K562 (cell line): ENCODE measurements around the gene TCEA3. TPM values are rescaled to one million over a fixed set of nuclear protein-coding genes. Genes with fewer than 3 reads are reported as not detected.

Experiments
- BRD9 ChIP-seq: fragments of 450-650 bp; IDR thresholded peaks from 2 replicates; pipeline ENCODE4 v1.6.1; 2018; ENCODE audit warnings: low read depth; ENCODE audit not compliant: partially characterized antibody
- DACH1 ChIP-seq: fragments of 450-650 bp; IDR thresholded peaks from 2 replicates; pipeline ENCODE4 v1.6.1; 2018; ENCODE audit not compliant: partially characterized antibody
- EHMT2 ChIP-seq: fragments of 450-650 bp; IDR thresholded peaks from 2 replicates; pipeline ENCODE4 v1.6.1; 2018; ENCODE audit warnings: antibody characterized with exemption
- PCBP1 ChIP-seq: fragments of 200-400 bp; formaldehyde crosslinking; IDR thresholded peaks from 2 replicates; pipeline ENCODE4 v1.6.1; 2018; ENCODE audit warnings: mild to moderate bottlenecking, low read depth, low read length; ENCODE audit not compliant: poor library complexity, severe bottlenecking
- TRIM24 ChIP-seq, 2 experiments: fragments of 450-650 bp; IDR thresholded peaks; 2 replicates each; pipeline ENCODE4 v1.6.1; 2016
- ZNF347 ChIP-seq: fragments of 450-650 bp; formaldehyde crosslinking; IDR thresholded peaks from 2 replicates; pipeline ENCODE4 v1.4.0; 2020; ENCODE audit warnings: low read depth, mild to moderate bottlenecking, moderate library complexity
- polyA plus RNA-seq, 8 experiments: library from polyadenylated mRNA; depleted of rRNA in 4 of 8; stranded (reverse) in 5 of 8; unstranded in 3 of 8; fragments of >200 nt; fragmentation: Nextera tagmentation in 2 of 8; fragmentation: Illumina TruSeq in 1 of 8; extraction: Ambion mirVana in 2 of 8; extraction: Trizol in 1 of 8; gene quantifications; 2 replicates each; pipeline versions ENCODE4 v1.2.1 to v1.2.3, GENCODE V29; 2011 to 2014; ENCODE audit warnings: inconsistent platforms in 1 of 8, missing spikeins in 1 of 8
- total RNA-seq, 7 experiments: library from RNA; depleted of rRNA in 6 of 7; stranded (reverse); fragments of >200 nt in 6 of 7; fragmentation: Illumina TruSeq in 2 of 7; extraction: Trizol in 2 of 7; gene quantifications; 2 replicates each; pipeline versions ENCODE4 v1.2.1 to v1.2.3, GENCODE V29; 2011 to 2021; ENCODE audit warnings: low replicate concordance in 1 of 7
- TF ChIP-seq, protein P1 (sequence below): fragments of 200-600 bp; sonication (generic); IDR thresholded peaks from one replicate; pipeline ENCODE4 v1.6.1; 2012; ENCODE audit warnings: mild to moderate bottlenecking, low read depth, low read length, inconsistent platforms
- TF ChIP-seq, protein P2 (sequence below): sonication (generic); formaldehyde crosslinking; IDR thresholded peaks from 2 replicates; pipeline ENCODE4 v1.8.0; 2022; ENCODE audit warnings: mild to moderate bottlenecking, low read depth, missing genetic modification reagents

The TCEA3 gene
- total and polyA plus RNA-seq, 9 of the 15 experiments (the other 6 are each of a cell fraction or from before 2014, with no cell fraction given) = 0.03 to 0.55 (median 0.36) TPM

GRCh38 chr1:23344111-23344986 is 80.2 kb downstream of the TCEA3 start, which contains the start of gene HNRNPR (continued):
- TF ChIP-seq PCBP1 = peak; percentile 77
- peak in 1 of 2 experiments; percentile 18; a peak in 1 of 4 replicates for TF ChIP-seq TRIM24 (IDR thresholded peaks at IDR 0.05)
- TF ChIP-seq ZNF347 = no peak
- TF ChIP-seq, protein P1, sequence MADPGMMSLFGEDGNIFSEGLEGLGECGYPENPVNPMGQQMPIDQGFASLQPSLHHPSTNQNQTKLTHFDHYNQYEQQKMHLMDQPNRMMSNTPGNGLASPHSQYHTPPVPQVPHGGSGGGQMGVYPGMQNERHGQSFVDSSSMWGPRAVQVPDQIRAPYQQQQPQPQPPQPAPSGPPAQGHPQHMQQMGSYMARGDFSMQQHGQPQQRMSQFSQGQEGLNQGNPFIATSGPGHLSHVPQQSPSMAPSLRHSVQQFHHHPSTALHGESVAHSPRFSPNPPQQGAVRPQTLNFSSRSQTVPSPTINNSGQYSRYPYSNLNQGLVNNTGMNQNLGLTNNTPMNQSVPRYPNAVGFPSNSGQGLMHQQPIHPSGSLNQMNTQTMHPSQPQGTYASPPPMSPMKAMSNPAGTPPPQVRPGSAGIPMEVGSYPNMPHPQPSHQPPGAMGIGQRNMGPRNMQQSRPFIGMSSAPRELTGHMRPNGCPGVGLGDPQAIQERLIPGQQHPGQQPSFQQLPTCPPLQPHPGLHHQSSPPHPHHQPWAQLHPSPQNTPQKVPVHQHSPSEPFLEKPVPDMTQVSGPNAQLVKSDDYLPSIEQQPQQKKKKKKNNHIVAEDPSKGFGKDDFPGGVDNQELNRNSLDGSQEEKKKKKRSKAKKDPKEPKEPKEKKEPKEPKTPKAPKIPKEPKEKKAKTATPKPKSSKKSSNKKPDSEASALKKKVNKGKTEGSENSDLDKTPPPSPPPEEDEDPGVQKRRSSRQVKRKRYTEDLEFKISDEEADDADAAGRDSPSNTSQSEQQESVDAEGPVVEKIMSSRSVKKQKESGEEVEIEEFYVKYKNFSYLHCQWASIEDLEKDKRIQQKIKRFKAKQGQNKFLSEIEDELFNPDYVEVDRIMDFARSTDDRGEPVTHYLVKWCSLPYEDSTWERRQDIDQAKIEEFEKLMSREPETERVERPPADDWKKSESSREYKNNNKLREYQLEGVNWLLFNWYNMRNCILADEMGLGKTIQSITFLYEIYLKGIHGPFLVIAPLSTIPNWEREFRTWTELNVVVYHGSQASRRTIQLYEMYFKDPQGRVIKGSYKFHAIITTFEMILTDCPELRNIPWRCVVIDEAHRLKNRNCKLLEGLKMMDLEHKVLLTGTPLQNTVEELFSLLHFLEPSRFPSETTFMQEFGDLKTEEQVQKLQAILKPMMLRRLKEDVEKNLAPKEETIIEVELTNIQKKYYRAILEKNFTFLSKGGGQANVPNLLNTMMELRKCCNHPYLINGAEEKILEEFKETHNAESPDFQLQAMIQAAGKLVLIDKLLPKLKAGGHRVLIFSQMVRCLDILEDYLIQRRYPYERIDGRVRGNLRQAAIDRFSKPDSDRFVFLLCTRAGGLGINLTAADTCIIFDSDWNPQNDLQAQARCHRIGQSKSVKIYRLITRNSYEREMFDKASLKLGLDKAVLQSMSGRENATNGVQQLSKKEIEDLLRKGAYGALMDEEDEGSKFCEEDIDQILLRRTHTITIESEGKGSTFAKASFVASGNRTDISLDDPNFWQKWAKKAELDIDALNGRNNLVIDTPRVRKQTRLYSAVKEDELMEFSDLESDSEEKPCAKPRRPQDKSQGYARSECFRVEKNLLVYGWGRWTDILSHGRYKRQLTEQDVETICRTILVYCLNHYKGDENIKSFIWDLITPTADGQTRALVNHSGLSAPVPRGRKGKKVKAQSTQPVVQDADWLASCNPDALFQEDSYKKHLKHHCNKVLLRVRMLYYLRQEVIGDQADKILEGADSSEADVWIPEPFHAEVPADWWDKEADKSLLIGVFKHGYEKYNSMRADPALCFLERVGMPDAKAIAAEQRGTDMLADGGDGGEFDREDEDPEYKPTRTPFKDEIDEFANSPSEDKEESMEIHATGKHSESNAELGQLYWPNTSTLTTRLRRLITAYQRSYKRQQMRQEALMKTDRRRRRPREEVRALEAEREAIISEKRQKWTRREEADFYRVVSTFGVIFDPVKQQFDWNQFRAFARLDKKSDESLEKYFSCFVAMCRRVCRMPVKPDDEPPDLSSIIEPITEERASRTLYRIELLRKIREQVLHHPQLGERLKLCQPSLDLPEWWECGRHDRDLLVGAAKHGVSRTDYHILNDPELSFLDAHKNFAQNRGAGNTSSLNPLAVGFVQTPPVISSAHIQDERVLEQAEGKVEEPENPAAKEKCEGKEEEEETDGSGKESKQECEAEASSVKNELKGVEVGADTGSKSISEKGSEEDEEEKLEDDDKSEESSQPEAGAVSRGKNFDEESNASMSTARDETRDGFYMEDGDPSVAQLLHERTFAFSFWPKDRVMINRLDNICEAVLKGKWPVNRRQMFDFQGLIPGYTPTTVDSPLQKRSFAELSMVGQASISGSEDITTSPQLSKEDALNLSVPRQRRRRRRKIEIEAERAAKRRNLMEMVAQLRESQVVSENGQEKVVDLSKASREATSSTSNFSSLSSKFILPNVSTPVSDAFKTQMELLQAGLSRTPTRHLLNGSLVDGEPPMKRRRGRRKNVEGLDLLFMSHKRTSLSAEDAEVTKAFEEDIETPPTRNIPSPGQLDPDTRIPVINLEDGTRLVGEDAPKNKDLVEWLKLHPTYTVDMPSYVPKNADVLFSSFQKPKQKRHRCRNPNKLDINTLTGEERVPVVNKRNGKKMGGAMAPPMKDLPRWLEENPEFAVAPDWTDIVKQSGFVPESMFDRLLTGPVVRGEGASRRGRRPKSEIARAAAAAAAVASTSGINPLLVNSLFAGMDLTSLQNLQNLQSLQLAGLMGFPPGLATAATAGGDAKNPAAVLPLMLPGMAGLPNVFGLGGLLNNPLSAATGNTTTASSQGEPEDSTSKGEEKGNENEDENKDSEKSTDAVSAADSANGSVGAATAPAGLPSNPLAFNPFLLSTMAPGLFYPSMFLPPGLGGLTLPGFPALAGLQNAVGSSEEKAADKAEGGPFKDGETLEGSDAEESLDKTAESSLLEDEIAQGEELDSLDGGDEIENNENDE = no peak
- TF ChIP-seq DACH1 = no peak
- TF ChIP-seq, protein P2, sequence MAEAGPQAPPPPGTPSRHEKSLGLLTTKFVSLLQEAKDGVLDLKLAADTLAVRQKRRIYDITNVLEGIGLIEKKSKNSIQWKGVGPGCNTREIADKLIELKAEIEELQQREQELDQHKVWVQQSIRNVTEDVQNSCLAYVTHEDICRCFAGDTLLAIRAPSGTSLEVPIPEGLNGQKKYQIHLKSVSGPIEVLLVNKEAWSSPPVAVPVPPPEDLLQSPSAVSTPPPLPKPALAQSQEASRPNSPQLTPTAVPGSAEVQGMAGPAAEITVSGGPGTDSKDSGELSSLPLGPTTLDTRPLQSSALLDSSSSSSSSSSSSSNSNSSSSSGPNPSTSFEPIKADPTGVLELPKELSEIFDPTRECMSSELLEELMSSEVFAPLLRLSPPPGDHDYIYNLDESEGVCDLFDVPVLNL = no peak
- TF ChIP-seq EHMT2 = no peak
- TF ChIP-seq BRD9 = peak; percentile 90
